ENCODE data around the gene EAPP. TPM values are rescaled to one million over a fixed set of nuclear protein-coding genes. Genes with fewer than 3 reads are reported as not detected.

The EAPP gene
- total RNA-seq, 1 donor from 2014 or later = 28.0 TPM

GRCh38 chr14:34502545-34503225 is 36.8 kb downstream of the EAPP start:
- Histone ChIP-seq H3K9me3 (no peaks in the 10 kb centered on the region), H3K4me3 (no peak overlapping the region), H3K4me1 (peaks cover 9% of the 10 kb centered on the region), H3K36me3 (no peaks in the 10 kb centered on the region), H3K27ac (no peak overlapping the region), H3K27me3 (no peaks in the 10 kb centered on the region)
- DNase-seq (ENCODE audit: extremely low spot score in 2 of 2) = no peak
- intact Hi-C loops (cut with DNase I) = no loop called here
- TF ChIP-seq CTCF (IDR thresholded peaks at IDR 0.05) (no peak), POLR2AphosphoS5 (IDR thresholded peaks at IDR 0.05; ENCODE audit: insufficient read depth in 1 of 2, low read depth in 1 of 2) (no peak), POLR2A (IDR thresholded peaks at IDR 0.05) (no peak)

- Histone ChIP-seq H3K36me3 (no peaks in the 10 kb centered on the region), H3K4me3 (no peak overlapping the region), H3K27ac (no peak overlapping the region), H3K9me3 (no peaks in the 10 kb centered on the region), H3K27me3 (no peaks in the 10 kb centered on the region), H3K4me1 (peaks cover 14% of the 10 kb centered on the region)
- intact Hi-C loops (cut with DNase I) = no loop called here
- no peak for TF ChIP-seq POLR2AphosphoS5 (IDR thresholded peaks at IDR 0.05; ENCODE audit: insufficient read depth in 1 of 2, low read depth in 1 of 2)
- DNase-seq (ENCODE audit: extremely low spot score in 2 of 2) = no peak
Measured at GRCh38 chr14:34502001-34502400, 37.5 kb downstream of the EAPP start.

GRCh38 chr14:34501004-34501580 is 38.4 kb downstream of the EAPP start:
- Histone ChIP-seq H3K9me3 (no peaks in the 10 kb centered on the region), H3K27ac (no peak overlapping the region), H3K4me3 (no peak overlapping the region), H3K4me1 (peaks cover 22% of the 10 kb centered on the region), H3K36me3 (no peaks in the 10 kb centered on the region), H3K27me3 (no peaks in the 10 kb centered on the region)
- no peak for TF ChIP-seq CTCF (IDR thresholded peaks at IDR 0.05)
- no peak for TF ChIP-seq POLR2A (IDR thresholded peaks at IDR 0.05)
- TF ChIP-seq POLR2AphosphoS5 (IDR thresholded peaks at IDR 0.05; ENCODE audit: insufficient read depth in 1 of 2, low read depth in 1 of 2) = no peak
- no peak for DNase-seq (ENCODE audit: extremely low spot score in 2 of 2)
- intact Hi-C loops (cut with DNase I) = no loop called here

- TF ChIP-seq POLR2A (IDR thresholded peaks at IDR 0.05) = no peak
- peak in 1 of 3 experiments; percentile 27 for TF ChIP-seq CTCF (IDR thresholded peaks at IDR 0.05)
- intact Hi-C loops (cut with DNase I) = no loop called here
Measured at GRCh38 chr14:34498684-34499412, 40.7 kb downstream of the EAPP start.

GRCh38 chr14:34496679-34497513 is 42.6 kb downstream of the EAPP start:
- Histone ChIP-seq H3K27ac (peak overlapping the region; percentile 88), H3K36me3 (no peaks in the 10 kb centered on the region), H3K4me1 (peaks cover 24% of the 10 kb centered on the region), H3K4me3 (peak overlapping the region; percentile 3 to 27), H3K27me3 (no peaks in the 10 kb centered on the region), H3K9me3 (no peaks in the 10 kb centered on the region)
- intact Hi-C loops (cut with DNase I) = no loop called here
- TF ChIP-seq POLR2AphosphoS5 (IDR thresholded peaks at IDR 0.05; ENCODE audit: insufficient read depth in 1 of 2, low read depth in 1 of 2) (peak; percentile 59 to 94), POLR2A (IDR thresholded peaks at IDR 0.05) (no peak), CTCF (IDR thresholded peaks at IDR 0.05) (peak in 1 of 3 experiments; percentile 28)
- DNase-seq (ENCODE audit: extremely low spot score in 2 of 2) = peak; percentile 96 to 99

More at GRCh38 chr14:34498684-34499412, 40.7 kb downstream of the EAPP start:
- Histone ChIP-seq H3K4me1 (peaks cover 24% of the 10 kb centered on the region), H3K27ac (peak overlapping the region; percentile 88), H3K4me3 (no peak overlapping the region), H3K9me3 (no peaks in the 10 kb centered on the region), H3K36me3 (no peaks in the 10 kb centered on the region), H3K27me3 (no peaks in the 10 kb centered on the region)
- no peak for DNase-seq (ENCODE audit: extremely low spot score in 2 of 2)

All from vagina (tissue), 2 donors.